22Rv1 (cell line): ENCODE results near the gene OR6C1.

Experiments
- H3K27ac ChIP-seq: fragments of 450-650 bp; 2 replicates; pipeline ENCODE4 v1.5.1; 2017
- ZFX ChIP-seq: fragments of 450-650 bp; IDR thresholded peaks from 2 replicates; pipeline ENCODE4 v1.6.1; 2017; ENCODE audit warnings: antibody characterized with exemption, borderline replicate concordance
- TF ChIP-seq, protein P1 (sequence below): fragments of 450-650 bp; IDR thresholded peaks from 2 replicates; pipeline ENCODE4 v1.5.1; 2017; ENCODE audit warnings: mild to moderate bottlenecking

Gene OR6C1

DNA sequence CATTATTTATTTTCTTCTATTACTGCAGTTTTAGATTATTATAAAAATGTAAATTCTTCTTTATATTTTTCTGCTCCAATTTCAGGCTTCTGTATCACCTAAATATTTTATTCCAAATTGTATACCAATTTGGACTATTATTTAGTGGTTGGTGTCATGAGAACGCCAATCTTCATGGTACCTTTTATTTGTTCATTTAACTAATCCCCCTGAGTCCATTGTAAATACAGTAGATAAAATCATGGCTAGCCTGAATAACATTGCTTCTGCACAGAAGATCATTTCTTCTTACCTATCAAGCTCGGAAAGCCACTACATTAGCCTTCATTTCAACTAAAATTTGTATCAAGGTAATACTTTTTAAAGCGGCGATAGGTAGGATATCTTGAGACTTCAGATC lies 48.5 kb downstream of the OR6C1 start, which contains the start of gene OR6C75:
TSS of gene OR6C75 (plus strand) at position 301 of the 400 bp plus-strand sequence. CDS start 2,136 bp downstream, outside the sequence.
- no peak for TF ChIP-seq ZFX
- TF ChIP-seq, protein P1, sequence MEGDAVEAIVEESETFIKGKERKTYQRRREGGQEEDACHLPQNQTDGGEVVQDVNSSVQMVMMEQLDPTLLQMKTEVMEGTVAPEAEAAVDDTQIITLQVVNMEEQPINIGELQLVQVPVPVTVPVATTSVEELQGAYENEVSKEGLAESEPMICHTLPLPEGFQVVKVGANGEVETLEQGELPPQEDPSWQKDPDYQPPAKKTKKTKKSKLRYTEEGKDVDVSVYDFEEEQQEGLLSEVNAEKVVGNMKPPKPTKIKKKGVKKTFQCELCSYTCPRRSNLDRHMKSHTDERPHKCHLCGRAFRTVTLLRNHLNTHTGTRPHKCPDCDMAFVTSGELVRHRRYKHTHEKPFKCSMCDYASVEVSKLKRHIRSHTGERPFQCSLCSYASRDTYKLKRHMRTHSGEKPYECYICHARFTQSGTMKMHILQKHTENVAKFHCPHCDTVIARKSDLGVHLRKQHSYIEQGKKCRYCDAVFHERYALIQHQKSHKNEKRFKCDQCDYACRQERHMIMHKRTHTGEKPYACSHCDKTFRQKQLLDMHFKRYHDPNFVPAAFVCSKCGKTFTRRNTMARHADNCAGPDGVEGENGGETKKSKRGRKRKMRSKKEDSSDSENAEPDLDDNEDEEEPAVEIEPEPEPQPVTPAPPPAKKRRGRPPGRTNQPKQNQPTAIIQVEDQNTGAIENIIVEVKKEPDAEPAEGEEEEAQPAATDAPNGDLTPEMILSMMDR: no peak
- no peak within 1 kb of the TSS for H3K27ac ChIP-seq

DNA sequence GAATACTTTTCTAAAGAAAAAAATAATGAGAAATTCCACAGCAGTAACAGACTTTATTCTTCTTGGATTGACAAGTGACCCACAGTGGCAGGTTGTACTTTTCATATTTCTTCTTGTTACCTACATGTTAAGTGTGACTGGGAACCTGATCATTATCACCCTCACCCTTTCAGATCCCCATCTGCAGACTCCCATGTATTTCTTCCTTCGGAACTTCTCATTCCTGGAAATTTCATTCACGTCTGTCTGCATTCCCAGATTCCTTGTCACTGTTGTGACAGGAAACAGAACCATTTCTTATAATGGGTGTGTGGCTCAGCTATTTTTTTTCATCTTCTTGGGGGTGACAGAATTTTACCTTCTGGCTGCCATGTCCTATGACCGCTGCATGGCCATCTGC lies 50.9 kb downstream of the OR6C1 start:
- no peak overlapping the region for H3K27ac ChIP-seq

More for the DNA sequence above, 50.9 kb downstream of the OR6C1 start:
- TF ChIP-seq, protein P1: no peak
- no peak for TF ChIP-seq ZFX
